K562 (cell line): ENCODE results near the gene ATG10. TPM values are rescaled to one million over a fixed set of nuclear protein-coding genes. Genes with fewer than 3 reads are reported as not detected.
A peak's percentile ranks its signal among the peaks of the same experiment; 100 is the strongest.

ENCODE experiments used
- ATF1 ChIP-seq, 2 experiments: fragments of 450-650 bp in 1 of 2; IDR thresholded peaks; 2 replicates each; pipeline ENCODE4 v1.6.1; 2016; ENCODE audit warnings: missing compliant biosample characterization in 1 of 2, missing genetic modification characterization in 1 of 2
- C11orf30 ChIP-seq: fragments of 450-650 bp; IDR thresholded peaks from 2 replicates; pipeline ENCODE4 v1.6.1; 2016; ENCODE audit warnings: low read depth, mild to moderate bottlenecking
- FOXK1 ChIP-seq: sonication (generic); formaldehyde crosslinking; IDR thresholded peaks from 2 replicates; pipeline ENCODE4 v1.8.0; 2022; ENCODE audit warnings: missing genetic modification reagents, mild to moderate bottlenecking, borderline replicate concordance
- GTF2E2 ChIP-seq: fragments of 200-800 bp; sonication (Bioruptor generic); IDR thresholded peaks from 2 replicates; pipeline ENCODE4 v1.6.1; 2016; ENCODE audit warnings: missing genetic modification characterization, missing compliant biosample characterization
- HNRNPLL ChIP-seq: fragments of 200-400 bp; formaldehyde crosslinking; IDR thresholded peaks from 2 replicates; pipeline ENCODE4 v1.6.1; 2017; ENCODE audit warnings: low read length, low read depth, mild to moderate bottlenecking; ENCODE audit not compliant: poor library complexity, severe bottlenecking
- JUN ChIP-seq, 2 experiments: sonication (generic) in 1 of 2; formaldehyde crosslinking in 1 of 2; IDR thresholded peaks; 2 replicates each; pipeline versions ENCODE4 v1.6.1 to v1.8.0; 2012 to 2022; ENCODE audit warnings: borderline replicate concordance in 2 of 2, mild to moderate bottlenecking in 2 of 2, improper control_type of control experiment in 1 of 2, low read depth in 1 of 2, low read length in 1 of 2, missing genetic modification reagents in 1 of 2
- L3MBTL2 ChIP-seq: fragments of 450-650 bp; IDR thresholded peaks from 2 replicates; pipeline ENCODE4 v1.6.1; 2016; ENCODE audit warnings: mild to moderate bottlenecking, moderate library complexity
- NCOA4 ChIP-seq: fragments of 450-650 bp; IDR thresholded peaks from 2 replicates; pipeline ENCODE4 v1.6.1; 2018; ENCODE audit warnings: mild to moderate bottlenecking; ENCODE audit not compliant: partially characterized antibody
- POLR2B ChIP-seq: fragments of 450-650 bp; IDR thresholded peaks from 2 replicates; pipeline ENCODE4 v1.6.1; 2018; ENCODE audit warnings: low read depth; ENCODE audit not compliant: partially characterized antibody
- PPARD ChIP-seq: fragments of 250-450 bp; sonication (Bioruptor Pico); IDR thresholded peaks from 2 replicates; pipeline ENCODE4 v1.8.0; 2022; ENCODE audit warnings: inconsistent platforms, mild to moderate bottlenecking, moderate library complexity
- SMARCE1 ChIP-seq: fragments of 450-650 bp; IDR thresholded peaks from 2 replicates; pipeline ENCODE4 v1.7.1; 2016; ENCODE audit warnings: mild to moderate bottlenecking
- STAG1 ChIP-seq: sonication (generic); formaldehyde crosslinking; IDR thresholded peaks from 2 replicates; pipeline ENCODE4 v1.5.0; 2020; ENCODE audit warnings: missing genetic modification reagents, borderline replicate concordance
- TAF15 ChIP-seq: fragments of 200-400 bp; formaldehyde crosslinking; IDR thresholded peaks from 2 replicates; pipeline ENCODE4 v1.6.1; 2017; ENCODE audit warnings: mild to moderate bottlenecking, low read depth, low read length, moderate library complexity
- ZNF239 ChIP-seq: fragments of 250-450 bp; sonication (Bioruptor Pico); IDR thresholded peaks from 2 replicates; pipeline ENCODE4 v1.4.0; 2020; ENCODE audit warnings: mild to moderate bottlenecking
- polyA plus RNA-seq, 8 experiments: library from polyadenylated mRNA; depleted of rRNA in 4 of 8; stranded (reverse) in 5 of 8; unstranded in 3 of 8; fragments of >200 nt; fragmentation: Nextera tagmentation in 2 of 8; fragmentation: Illumina TruSeq in 1 of 8; extraction: Ambion mirVana in 2 of 8; extraction: Trizol in 1 of 8; gene quantifications; 2 replicates each; pipeline versions ENCODE4 v1.2.1 to v1.2.3, GENCODE V29; 2011 to 2014; ENCODE audit warnings: inconsistent platforms in 1 of 8, missing spikeins in 1 of 8
- total RNA-seq, 7 experiments: library from RNA; depleted of rRNA in 6 of 7; stranded (reverse); fragments of >200 nt in 6 of 7; fragmentation: Illumina TruSeq in 2 of 7; extraction: Trizol in 2 of 7; gene quantifications; 2 replicates each; pipeline versions ENCODE4 v1.2.1 to v1.2.3, GENCODE V29; 2011 to 2021; ENCODE audit warnings: low replicate concordance in 1 of 7
- TF ChIP-seq, protein P1 (sequence below): fragments of 250-450 bp; sonication (Bioruptor Pico); IDR thresholded peaks from 2 replicates; pipeline ENCODE4 v1.4.0; 2020; ENCODE audit warnings: mild to moderate bottlenecking, moderate library complexity, borderline replicate concordance
- TF ChIP-seq, protein P2 (sequence below): sonication (generic); formaldehyde crosslinking; IDR thresholded peaks from 2 replicates; pipeline ENCODE4 v1.8.1; 2023; ENCODE audit warnings: missing genetic modification reagents, mild to moderate bottlenecking, borderline replicate concordance
- TF ChIP-seq, protein P3 (sequence below): IDR thresholded peaks from 3 replicates; pipeline ENCODE4 v1.6.1; 2011; ENCODE audit warnings: borderline replicate concordance, mild to moderate bottlenecking; ENCODE audit not compliant: insufficient read length, insufficient read depth

ATG10 gene
- total and polyA plus RNA-seq, 9 of the 15 experiments (the other 6 are each of a cell fraction or from before 2014, with no cell fraction given): 7.0 to 18.8 (median 14.6) TPM

DNA sequence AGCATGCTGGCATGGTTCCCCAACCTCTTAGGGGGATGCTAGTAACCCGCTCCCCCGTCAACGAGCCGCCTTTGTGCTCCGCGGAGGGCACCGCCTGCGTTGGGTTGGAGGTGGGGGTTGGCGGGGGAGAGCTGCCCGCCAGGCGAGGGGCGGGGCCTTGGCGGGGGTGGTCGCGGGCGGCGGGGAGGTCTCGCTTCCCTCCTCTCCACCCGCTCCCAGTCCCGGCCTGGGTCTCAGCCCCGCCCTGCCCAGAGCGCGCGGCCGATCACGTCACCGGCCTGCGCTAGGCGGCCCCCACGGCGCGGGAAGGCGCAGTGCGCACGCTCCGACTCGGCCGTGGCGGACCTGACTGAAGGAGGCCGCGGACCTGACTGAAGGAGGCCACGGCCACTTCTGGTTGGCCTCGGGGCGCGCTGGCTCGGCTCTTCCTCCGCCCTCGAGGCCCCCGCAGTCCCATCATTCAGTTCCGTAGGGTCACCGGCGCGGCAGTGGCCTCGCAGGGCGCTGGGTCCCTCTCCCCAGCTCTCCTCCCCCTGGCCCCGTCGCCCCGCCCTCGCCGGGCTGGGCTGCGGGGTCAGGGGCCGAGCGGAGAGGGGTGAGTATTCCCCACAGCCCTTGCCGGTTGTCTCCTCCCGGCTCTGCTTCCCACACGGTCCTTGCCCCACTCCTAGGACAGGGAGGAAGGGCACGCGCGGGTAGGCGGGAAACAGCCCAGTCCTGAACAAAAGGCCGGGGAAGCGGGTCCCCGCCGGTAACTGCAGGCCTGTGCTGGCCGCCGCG lies at the start of gene ATG10 (continued):
- TF ChIP-seq L3MBTL2: peak; percentile 82
- TF ChIP-seq JUN (IDR thresholded peaks at IDR 0.05; ENCODE audit: borderline replicate concordance, low read depth, low read length): no peak
- TF ChIP-seq JUN (CRISPR knock-in tag; IDR thresholded peaks at IDR 0.05; ENCODE audit: borderline replicate concordance): peak; percentile 96
- TF ChIP-seq HNRNPLL: peak; percentile 45
- no peak for TF ChIP-seq STAG1
- peak; percentile 69 for TF ChIP-seq C11orf30
- peak; percentile 72; the same call in 1 of the 2 replicates for TF ChIP-seq GTF2E2 (tag)
- TF ChIP-seq, protein P1, sequence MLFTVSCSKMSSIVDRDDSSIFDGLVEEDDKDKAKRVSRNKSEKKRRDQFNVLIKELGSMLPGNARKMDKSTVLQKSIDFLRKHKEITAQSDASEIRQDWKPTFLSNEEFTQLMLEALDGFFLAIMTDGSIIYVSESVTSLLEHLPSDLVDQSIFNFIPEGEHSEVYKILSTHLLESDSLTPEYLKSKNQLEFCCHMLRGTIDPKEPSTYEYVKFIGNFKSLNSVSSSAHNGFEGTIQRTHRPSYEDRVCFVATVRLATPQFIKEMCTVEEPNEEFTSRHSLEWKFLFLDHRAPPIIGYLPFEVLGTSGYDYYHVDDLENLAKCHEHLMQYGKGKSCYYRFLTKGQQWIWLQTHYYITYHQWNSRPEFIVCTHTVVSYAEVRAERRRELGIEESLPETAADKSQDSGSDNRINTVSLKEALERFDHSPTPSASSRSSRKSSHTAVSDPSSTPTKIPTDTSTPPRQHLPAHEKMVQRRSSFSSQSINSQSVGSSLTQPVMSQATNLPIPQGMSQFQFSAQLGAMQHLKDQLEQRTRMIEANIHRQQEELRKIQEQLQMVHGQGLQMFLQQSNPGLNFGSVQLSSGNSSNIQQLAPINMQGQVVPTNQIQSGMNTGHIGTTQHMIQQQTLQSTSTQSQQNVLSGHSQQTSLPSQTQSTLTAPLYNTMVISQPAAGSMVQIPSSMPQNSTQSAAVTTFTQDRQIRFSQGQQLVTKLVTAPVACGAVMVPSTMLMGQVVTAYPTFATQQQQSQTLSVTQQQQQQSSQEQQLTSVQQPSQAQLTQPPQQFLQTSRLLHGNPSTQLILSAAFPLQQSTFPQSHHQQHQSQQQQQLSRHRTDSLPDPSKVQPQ (CRISPR knock-in tag): no peak
- no peak for TF ChIP-seq TAF15
- TF ChIP-seq, protein P2, sequence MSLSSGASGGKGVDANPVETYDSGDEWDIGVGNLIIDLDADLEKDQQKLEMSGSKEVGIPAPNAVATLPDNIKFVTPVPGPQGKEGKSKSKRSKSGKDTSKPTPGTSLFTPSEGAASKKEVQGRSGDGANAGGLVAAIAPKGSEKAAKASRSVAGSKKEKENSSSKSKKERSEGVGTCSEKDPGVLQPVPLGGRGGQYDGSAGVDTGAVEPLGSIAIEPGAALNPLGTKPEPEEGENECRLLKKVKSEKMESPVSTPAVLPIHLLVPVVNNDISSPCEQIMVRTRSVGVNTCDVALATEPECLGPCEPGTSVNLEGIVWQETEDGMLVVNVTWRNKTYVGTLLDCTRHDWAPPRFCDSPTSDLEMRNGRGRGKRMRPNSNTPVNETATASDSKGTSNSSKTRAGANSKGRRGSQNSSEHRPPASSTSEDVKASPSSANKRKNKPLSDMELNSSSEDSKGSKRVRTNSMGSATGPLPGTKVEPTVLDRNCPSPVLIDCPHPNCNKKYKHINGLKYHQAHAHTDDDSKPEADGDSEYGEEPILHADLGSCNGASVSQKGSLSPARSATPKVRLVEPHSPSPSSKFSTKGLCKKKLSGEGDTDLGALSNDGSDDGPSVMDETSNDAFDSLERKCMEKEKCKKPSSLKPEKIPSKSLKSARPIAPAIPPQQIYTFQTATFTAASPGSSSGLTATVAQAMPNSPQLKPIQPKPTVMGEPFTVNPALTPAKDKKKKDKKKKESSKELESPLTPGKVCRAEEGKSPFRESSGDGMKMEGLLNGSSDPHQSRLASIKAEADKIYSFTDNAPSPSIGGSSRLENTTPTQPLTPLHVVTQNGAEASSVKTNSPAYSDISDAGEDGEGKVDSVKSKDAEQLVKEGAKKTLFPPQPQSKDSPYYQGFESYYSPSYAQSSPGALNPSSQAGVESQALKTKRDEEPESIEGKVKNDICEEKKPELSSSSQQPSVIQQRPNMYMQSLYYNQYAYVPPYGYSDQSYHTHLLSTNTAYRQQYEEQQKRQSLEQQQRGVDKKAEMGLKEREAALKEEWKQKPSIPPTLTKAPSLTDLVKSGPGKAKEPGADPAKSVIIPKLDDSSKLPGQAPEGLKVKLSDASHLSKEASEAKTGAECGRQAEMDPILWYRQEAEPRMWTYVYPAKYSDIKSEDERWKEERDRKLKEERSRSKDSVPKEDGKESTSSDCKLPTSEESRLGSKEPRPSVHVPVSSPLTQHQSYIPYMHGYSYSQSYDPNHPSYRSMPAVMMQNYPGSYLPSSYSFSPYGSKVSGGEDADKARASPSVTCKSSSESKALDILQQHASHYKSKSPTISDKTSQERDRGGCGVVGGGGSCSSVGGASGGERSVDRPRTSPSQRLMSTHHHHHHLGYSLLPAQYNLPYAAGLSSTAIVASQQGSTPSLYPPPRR: peak; percentile 48; the same call in 1 of the 2 replicates
- no peak for TF ChIP-seq PPARD (CRISPR knock-in tag)
- TF ChIP-seq ATF1 (CRISPR knock-in tag; IDR thresholded peaks at IDR 0.05): peak; percentile 71; the same call in 1 of the 2 replicates
- TF ChIP-seq ATF1 (tag; IDR thresholded peaks at IDR 0.05): peak; percentile 90
- peak; percentile 84 for TF ChIP-seq POLR2B
- TF ChIP-seq SMARCE1: peak; percentile 35; the same call in 1 of the 2 replicates
- no peak for TF ChIP-seq ZNF239 (CRISPR knock-in tag)
- no peak for TF ChIP-seq NCOA4
- TF ChIP-seq FOXK1 (CRISPR knock-in tag): peak; percentile 79; the same call in 1 of the 2 replicates
- TF ChIP-seq, protein P3, sequence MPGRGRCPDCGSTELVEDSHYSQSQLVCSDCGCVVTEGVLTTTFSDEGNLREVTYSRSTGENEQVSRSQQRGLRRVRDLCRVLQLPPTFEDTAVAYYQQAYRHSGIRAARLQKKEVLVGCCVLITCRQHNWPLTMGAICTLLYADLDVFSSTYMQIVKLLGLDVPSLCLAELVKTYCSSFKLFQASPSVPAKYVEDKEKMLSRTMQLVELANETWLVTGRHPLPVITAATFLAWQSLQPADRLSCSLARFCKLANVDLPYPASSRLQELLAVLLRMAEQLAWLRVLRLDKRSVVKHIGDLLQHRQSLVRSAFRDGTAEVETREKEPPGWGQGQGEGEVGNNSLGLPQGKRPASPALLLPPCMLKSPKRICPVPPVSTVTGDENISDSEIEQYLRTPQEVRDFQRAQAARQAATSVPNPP: no peak
